ENCODE data around the gene HNRNPA0. TPM values are rescaled to one million over a fixed set of nuclear protein-coding genes. Genes with fewer than 3 reads are reported as not detected.

The HNRNPA0 gene
- total and polyA plus RNA-seq, 2 of the 4 experiments (the other 2 are of a cell fraction), result 5.2 to 12.2 TPM

- TF ChIP-seq RAD21 (IDR thresholded peaks at IDR 0.05; ENCODE audit: low read length), result no peak
Measured at GRCh38 chr5:137802282-137803210, 48.4 kb upstream of the HNRNPA0 start (continued).

- CTCF ChIA-PET, result no interaction called here
- ATAC-seq (ENCODE audit: low read depth), result no peak
- no peak overlapping the region for H4K8ac ChIP-seq (ENCODE audit: low read depth in 2 of 2, low read length in 2 of 2)
- no peak overlapping the region for H4K91ac ChIP-seq (ENCODE audit: insufficient read depth, low read depth, low read length)
- intact Hi-C loops (cut with micrococcal nuclease) (no loop called here), dilution Hi-C loops (cut with HindIII; ENCODE audit: low sequenced_read_pairs, unreplicated experiment) (no loop called here), in situ Hi-C loops (cut with MboI; ENCODE audit: low sequenced_read_pairs) (no loop called here)
- no peak overlapping the region for H2AK5ac ChIP-seq (ENCODE audit: low read depth, low read length)
- H3K23ac ChIP-seq (ENCODE audit: low read depth, low read length), result no peak overlapping the region
- no CpG with 5 or more reads among the region's 4 CpGs for WGBS, 2 experiments (ENCODE audit: extremely low coverage in 2 of 2, insufficient read length in 1 of 2)
- H3K9ac ChIP-seq (ENCODE audit: low read depth, low read length), result no peak overlapping the region
- no peaks in the 10 kb centered on the region for H3K9me1 ChIP-seq (ENCODE audit: insufficient read depth, low read length)
- H3K79me1 ChIP-seq (ENCODE audit: low read depth in 1 of 2, low read length in 2 of 2), result no peaks in the 10 kb centered on the region
- POLR2A ChIA-PET (ENCODE audit: unreplicated experiment), result no interaction called here
- H2AK9ac ChIP-seq (replicated peaks; ENCODE audit: low read depth, low read length, poor library complexity), result no peak overlapping the region
- no peak overlapping the region for H4K5ac ChIP-seq (ENCODE audit: low read depth, low read length)
- H3K4me3 ChIP-seq (ENCODE audit: insufficient read depth, low read depth, low read length), result no peak overlapping the region
- DNase-seq, result no peak
- no peak overlapping the region for H2BK120ac ChIP-seq (ENCODE audit: low read depth, low read length)
- no peaks in the 10 kb centered on the region for H3K4me1 ChIP-seq (ENCODE audit: control insufficient read depth, insufficient read depth, low read length)
- H3K18ac ChIP-seq (ENCODE audit: low read depth, low read length), result no peak overlapping the region
- no peaks in the 10 kb centered on the region for H4K20me1 ChIP-seq (ENCODE audit: insufficient read depth, low read length)
- no peak overlapping the region for H2AFZ ChIP-seq (replicated peaks; ENCODE audit: low read length, poor library complexity)
- no peak overlapping the region for H3K4ac ChIP-seq (ENCODE audit: low read depth, low read length)
- H2BK5ac ChIP-seq (ENCODE audit: low read depth, low read length, poor library complexity, severe bottlenecking), result no peak overlapping the region
- H3K36me3 ChIP-seq (ENCODE audit: control insufficient read depth, insufficient read depth, low read length), result no peaks in the 10 kb centered on the region
- no peak overlapping the region for H3K56ac ChIP-seq (ENCODE audit: extremely low read depth, insufficient read depth, low read length)
- H3K14ac ChIP-seq (replicated peaks; ENCODE audit: low read depth, low read length), result no peak overlapping the region
- H2BK15ac ChIP-seq (ENCODE audit: low read depth, low read length), result no peak overlapping the region
- H3K9me3 ChIP-seq (ENCODE audit: control insufficient read depth, insufficient read depth, low read length), result no peaks in the 10 kb centered on the region
- no TSS peak for BruUV-seq (replicated peaks)
- H2BK20ac ChIP-seq (ENCODE audit: low read depth, low read length), result no peak overlapping the region
- H3K27ac ChIP-seq (ENCODE audit: insufficient read depth, low read length), result no peak overlapping the region
- H3K4me2 ChIP-seq (ENCODE audit: low read depth, low read length), result no peak overlapping the region
- H3K27me3 ChIP-seq (ENCODE audit: control insufficient read depth, insufficient read depth, low read length), result 0 out of 2 replicates have a peak, but pooled peaks cover 2% of the 10 kb centered on the region
- TF ChIP-seq SMC3 (IDR thresholded peaks at IDR 0.05; ENCODE audit: low read depth, low read length), result no peak
- TF ChIP-seq RCOR1 (IDR thresholded peaks at IDR 0.05; ENCODE audit: insufficient replicate concordance, low read length), result no peak
- no peak for TF ChIP-seq ELK1 (IDR thresholded peaks at IDR 0.05; ENCODE audit: borderline replicate concordance, low read depth, low read length)
- no peak for TF ChIP-seq CTCF (conservative IDR thresholded peaks at IDR 0.05; ENCODE audit: low read depth, low read length)
- no peak for TF ChIP-seq RFX5 (IDR thresholded peaks at IDR 0.05; ENCODE audit: low read depth, low read length)
- TF ChIP-seq BHLHE40 (IDR thresholded peaks at IDR 0.05; ENCODE audit: low read depth, low read length), result no peak
- TF ChIP-seq CHD1 (IDR thresholded peaks at IDR 0.05; ENCODE audit: low read depth, low read length), result no peak
- TF ChIP-seq CEBPB (IDR thresholded peaks at IDR 0.05; ENCODE audit: low read depth, low read length), result no peak
- TF ChIP-seq USF2 (IDR thresholded peaks at IDR 0.05; ENCODE audit: low read depth, low read length), result no peak
Measured at GRCh38 chr5:137800700-137801411, 46.7 kb upstream of the HNRNPA0 start.

Data from IMR-90 (cell line).